Tibial nerve (tissue), 4 donors: ENCODE data around the gene SVIL.

Source experiments
- EP300 ChIP-seq, 2 donors: sonication (generic); formaldehyde crosslinking; IDR thresholded peaks; one replicate each; pipeline ENCODE4 v1.6.1; 2017; ENCODE audit warnings: antibody characterized with exemption in 2 of 2, mild to moderate bottlenecking in 1 of 2
- POLR2A ChIP-seq, 2 donors: fragments of 450-650 bp; IDR thresholded peaks; one replicate each; pipeline ENCODE4 v1.6.1; 2017; ENCODE audit warnings: antibody characterized with exemption in 2 of 2, mild to moderate bottlenecking in 2 of 2, moderate library complexity in 2 of 2
- TF ChIP-seq, protein P1 (sequence below), 5 experiments: fragments of 200-600 bp in 3 of 5; fragments of 450-650 bp in 2 of 5; sonication (generic) in 3 of 5; IDR thresholded peaks; one replicate each; pipeline ENCODE4 v1.5.1; 2016 to 2019; ENCODE audit warnings: antibody characterized with exemption in 5 of 5, mild to moderate bottlenecking in 3 of 5, moderate library complexity in 2 of 5

DNA sequence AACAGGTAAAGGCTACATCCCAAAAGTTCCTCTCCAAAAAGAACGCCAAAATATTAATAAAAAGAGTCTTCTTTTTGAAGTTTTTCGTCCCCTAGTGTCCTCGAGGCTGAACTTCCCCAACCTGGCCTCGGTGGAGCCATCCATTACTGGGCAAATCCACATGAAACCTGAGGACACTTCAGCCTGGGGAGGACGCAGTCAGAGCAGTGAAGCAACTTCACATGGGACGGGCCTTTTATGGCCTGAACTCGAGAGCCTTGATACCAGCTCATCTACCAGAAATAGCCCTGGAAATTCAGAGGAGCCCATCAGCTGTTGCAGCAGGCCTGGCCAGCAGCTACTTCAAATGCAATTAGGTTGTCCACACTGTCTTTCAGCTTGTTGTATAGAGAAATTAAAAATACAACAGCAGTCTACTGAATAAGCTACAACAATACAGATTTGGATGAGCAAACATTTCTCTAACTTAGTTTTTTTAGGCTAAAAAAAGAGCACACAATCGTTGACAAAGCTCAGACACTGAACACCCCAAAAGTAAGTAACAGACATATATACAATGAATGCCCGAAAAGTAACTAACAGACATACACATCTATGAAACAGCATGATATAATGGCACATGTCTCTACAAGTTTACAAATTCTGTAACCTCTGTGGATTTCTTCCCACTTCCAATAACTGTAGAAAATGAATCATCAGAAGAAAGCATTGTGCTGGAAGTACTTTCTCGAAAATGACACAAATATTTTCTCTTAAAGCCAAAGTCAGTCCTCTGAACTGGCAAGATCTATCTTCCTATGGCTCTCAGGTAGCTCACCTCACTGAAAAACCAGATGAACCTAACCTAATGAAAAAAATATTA lies at the start of gene SVIL:
- TF ChIP-seq, protein P1, sequence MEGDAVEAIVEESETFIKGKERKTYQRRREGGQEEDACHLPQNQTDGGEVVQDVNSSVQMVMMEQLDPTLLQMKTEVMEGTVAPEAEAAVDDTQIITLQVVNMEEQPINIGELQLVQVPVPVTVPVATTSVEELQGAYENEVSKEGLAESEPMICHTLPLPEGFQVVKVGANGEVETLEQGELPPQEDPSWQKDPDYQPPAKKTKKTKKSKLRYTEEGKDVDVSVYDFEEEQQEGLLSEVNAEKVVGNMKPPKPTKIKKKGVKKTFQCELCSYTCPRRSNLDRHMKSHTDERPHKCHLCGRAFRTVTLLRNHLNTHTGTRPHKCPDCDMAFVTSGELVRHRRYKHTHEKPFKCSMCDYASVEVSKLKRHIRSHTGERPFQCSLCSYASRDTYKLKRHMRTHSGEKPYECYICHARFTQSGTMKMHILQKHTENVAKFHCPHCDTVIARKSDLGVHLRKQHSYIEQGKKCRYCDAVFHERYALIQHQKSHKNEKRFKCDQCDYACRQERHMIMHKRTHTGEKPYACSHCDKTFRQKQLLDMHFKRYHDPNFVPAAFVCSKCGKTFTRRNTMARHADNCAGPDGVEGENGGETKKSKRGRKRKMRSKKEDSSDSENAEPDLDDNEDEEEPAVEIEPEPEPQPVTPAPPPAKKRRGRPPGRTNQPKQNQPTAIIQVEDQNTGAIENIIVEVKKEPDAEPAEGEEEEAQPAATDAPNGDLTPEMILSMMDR (IDR thresholded peaks at IDR 0.05) = no peak
- peak in 1 of 2 donors; percentile 23 for TF ChIP-seq POLR2A (IDR thresholded peaks at IDR 0.05)
- TF ChIP-seq EP300 (IDR thresholded peaks at IDR 0.05) = peak in 1 of 2 donors; percentile 70
